Measurements from ENCODE around the gene EEF1AKMT3.

The EEF1AKMT3 gene

DNA sequence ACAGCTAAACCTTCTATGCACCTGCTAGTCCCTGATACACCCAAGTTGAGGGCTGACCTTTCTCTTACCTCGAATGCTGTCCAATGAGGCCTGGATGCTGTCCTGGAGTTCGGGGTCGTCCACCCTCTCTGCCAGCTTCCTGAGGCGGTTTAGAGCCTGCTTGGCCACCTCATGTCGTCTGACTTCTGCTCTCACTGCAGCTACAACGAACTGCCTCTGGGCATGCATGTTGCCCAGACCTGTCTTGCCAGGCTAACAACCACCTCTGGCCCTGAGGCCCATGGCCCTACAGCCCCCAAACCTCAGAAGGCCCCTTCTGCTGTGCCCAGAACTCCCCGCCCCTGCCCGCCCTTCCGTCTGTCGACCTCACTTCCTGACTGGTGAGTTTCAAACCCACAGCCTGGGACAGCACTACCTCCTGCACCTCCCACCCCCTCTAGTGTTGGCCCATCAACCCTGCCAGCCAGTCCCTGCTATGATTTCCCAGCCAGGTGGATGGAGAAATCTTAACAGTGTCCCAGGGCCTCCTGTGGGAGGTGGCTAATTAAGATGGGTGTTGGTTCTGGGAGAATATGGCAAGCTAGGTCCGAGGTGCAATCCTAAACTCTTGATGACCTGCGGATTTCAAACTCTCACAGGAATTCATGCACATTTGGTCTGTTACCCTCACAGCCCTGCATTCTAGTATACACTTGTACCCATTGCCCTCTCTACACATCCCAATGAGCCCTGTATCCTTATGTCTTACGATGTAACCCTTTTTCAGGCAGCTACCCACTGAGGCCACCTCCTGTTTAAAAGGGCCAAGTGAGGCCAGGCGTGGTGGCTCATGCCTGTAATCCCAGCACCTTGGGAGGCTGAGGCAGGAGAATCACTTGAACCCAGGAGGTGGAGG, 30.3 kb upstream of the EEF1AKMT3 start:
- Histone ChIP-seq H3K27me3 (ENCODE audit: control insufficient read depth in 2 of 2, insufficient read depth in 2 of 2, low read length in 2 of 2) (peaks cover 8 to 32% of the 10 kb centered on the region in 2 donors), H3K9me3 (ENCODE audit: control insufficient read depth in 2 of 2, low read length in 2 of 2) (no peaks in the 10 kb centered on the region), H3K9ac (ENCODE audit: low read depth in 1 of 2, low read length in 2 of 2) (peak overlapping the region; percentile 5 to 27), H3K4me3 (ENCODE audit: low read length in 2 of 2) (peak overlapping the region; percentile 44 to 80), H3K36me3 (ENCODE audit: control insufficient read depth in 2 of 2, insufficient read depth in 2 of 2, low read length in 2 of 2) (peaks cover 4 to 5% of the 10 kb centered on the region in 2 donors), H3K27ac (ENCODE audit: low read depth in 2 of 2, low read length in 2 of 2) (peak overlapping the region; percentile 43 to 45), H3K4me1 (ENCODE audit: control insufficient read depth in 2 of 2, insufficient read depth in 2 of 2, low read length in 2 of 2) (peaks cover 16% of the 10 kb centered on the region in 2 donors)

DNA sequence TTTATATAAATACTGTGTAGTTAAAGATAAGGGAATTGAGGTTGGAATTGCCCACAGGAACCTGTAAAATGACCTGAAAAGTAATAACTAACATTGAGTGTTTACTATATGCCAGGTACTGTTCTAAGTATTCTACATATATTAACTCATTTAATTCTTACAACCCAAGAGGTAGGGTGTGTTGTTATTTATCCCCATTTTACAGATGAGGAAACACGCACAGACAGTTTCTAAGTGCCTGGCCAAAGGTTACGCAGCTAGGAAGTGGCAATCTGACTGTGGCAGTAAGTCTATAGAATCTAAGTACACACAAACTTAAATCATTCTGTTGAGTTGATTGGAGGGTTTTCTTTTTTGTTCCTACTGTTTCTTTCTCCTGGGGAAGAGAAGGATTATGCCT, 28.6 kb upstream of the EEF1AKMT3 start:
- peak overlapping the region in 1 of 2 donors; percentile 98 for H3K4me3 ChIP-seq (ENCODE audit: low read length in 2 of 2)
- no peaks in the 10 kb centered on the region for H3K9me3 ChIP-seq (ENCODE audit: control insufficient read depth in 2 of 2, low read length in 2 of 2)
- H3K27me3 ChIP-seq (ENCODE audit: control insufficient read depth in 2 of 2, insufficient read depth in 2 of 2, low read length in 2 of 2) = peaks cover 6 to 28% of the 10 kb centered on the region in 2 donors
- H3K27ac ChIP-seq (ENCODE audit: low read depth in 2 of 2, low read length in 2 of 2) = no peak overlapping the region
- H3K36me3 ChIP-seq (ENCODE audit: control insufficient read depth in 2 of 2, insufficient read depth in 2 of 2, low read length in 2 of 2) = peaks cover 14 to 15% of the 10 kb centered on the region in 2 donors
- peaks cover 14 to 16% of the 10 kb centered on the region in 2 donors for H3K4me1 ChIP-seq (ENCODE audit: control insufficient read depth in 2 of 2, insufficient read depth in 2 of 2, low read length in 2 of 2)
- H3K9ac ChIP-seq (ENCODE audit: low read depth in 1 of 2, low read length in 2 of 2) = no peak overlapping the region

DNA sequence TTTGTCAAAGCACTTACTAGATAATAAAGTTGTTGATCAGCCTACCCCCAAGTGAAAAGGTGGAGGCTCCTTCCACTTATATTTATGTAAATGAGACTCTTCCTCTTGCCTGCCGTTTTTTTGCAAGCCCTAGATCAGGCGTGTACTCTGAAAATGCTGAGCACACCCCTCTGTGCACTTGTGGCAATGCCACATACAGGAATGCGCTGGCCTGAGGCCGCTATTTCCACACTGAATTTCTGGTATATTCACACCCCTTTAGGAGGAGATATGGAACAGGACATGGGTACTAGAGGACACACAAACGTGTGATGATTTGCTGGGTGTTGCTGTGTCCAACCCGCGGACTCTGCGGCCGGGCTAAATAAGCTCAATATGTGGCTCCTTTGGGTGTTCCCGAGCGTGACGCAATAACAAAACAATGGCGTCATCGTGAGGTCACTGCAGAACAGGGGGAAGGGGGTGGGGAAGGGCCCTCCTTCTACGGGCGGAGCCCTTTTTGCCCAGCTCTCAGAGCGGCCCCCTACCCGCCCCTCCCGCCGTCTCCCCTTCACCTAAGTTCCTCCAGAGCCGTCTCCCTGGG, 28.1 kb upstream of the EEF1AKMT3 start:
- no peaks in the 10 kb centered on the region for H3K9me3 ChIP-seq (ENCODE audit: control insufficient read depth in 2 of 2, low read length in 2 of 2)
- H3K27me3 ChIP-seq (ENCODE audit: control insufficient read depth in 2 of 2, insufficient read depth in 2 of 2, low read length in 2 of 2) = peaks cover 3 to 23% of the 10 kb centered on the region in 2 donors
- peaks cover 19 to 20% of the 10 kb centered on the region in 2 donors for H3K36me3 ChIP-seq (ENCODE audit: control insufficient read depth in 2 of 2, insufficient read depth in 2 of 2, low read length in 2 of 2)
- H3K27ac ChIP-seq (ENCODE audit: low read depth in 2 of 2, low read length in 2 of 2) = peak overlapping the region; percentile 91 to 93
- H3K9ac ChIP-seq (ENCODE audit: low read depth in 1 of 2, low read length in 2 of 2) = peak overlapping the region; percentile 92 to 100
- peak overlapping the region; percentile 81 to 98 for H3K4me3 ChIP-seq (ENCODE audit: low read length in 2 of 2)
- H3K4me1 ChIP-seq (ENCODE audit: control insufficient read depth in 2 of 2, insufficient read depth in 2 of 2, low read length in 2 of 2) = peaks cover 14 to 16% of the 10 kb centered on the region in 2 donors

DNA sequence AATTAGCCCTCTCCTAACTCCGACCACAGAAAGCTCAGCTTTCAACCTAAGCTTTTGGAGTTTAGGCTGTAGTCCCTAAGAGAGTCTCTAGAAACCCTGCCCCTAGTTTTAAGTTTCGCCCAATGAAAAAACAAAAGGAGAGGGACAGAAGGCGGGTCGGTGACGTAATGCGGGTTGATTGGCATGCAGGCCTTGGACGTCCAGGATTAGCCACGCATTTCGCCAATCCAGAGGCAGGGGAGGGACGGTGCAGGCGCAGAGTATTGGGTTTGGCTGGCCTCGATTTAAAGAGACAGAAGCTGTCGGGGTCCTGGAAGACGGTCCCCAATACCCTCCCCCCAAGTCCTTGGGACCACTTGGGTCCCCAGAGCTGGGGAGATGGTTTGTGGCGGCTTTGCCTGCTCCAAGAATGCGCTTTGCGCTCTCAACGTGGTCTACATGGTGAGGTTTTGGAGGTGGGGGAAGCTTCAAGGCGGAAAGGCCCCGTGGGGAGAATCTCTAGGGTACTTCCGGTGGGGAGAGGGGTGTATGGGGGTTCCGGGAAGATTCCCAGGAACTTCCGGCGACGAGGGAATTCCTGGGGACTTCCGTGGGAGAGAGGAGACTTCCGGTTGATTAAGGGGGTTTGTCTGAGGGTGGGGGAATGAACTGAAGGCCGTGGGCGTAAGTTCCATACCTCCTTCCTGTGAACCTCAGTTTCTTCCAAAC, 27.5 kb upstream of the EEF1AKMT3 start, which contains the start of gene TSPAN31:
TSPAN31 (plus strand) TSS at position 263 of the 708 bp plus-strand sequence; CDS start at position 379, 116 bp downstream.
- Histone ChIP-seq H3K4me1 (ENCODE audit: control insufficient read depth in 2 of 2, insufficient read depth in 2 of 2, low read length in 2 of 2) (peaks cover 14 to 16% of the 10 kb centered on the region in 2 donors), H3K4me3 (ENCODE audit: low read length in 2 of 2) (peak within 1 kb of the TSS; percentile 81 to 98), H3K27me3 (ENCODE audit: control insufficient read depth in 2 of 2, insufficient read depth in 2 of 2, low read length in 2 of 2) (peaks cover 0 to 17% of the 10 kb centered on the region in 2 donors), H3K27ac (ENCODE audit: low read depth in 2 of 2, low read length in 2 of 2) (peak within 1 kb of the TSS; percentile 91 to 93), H3K36me3 (ENCODE audit: control insufficient read depth in 2 of 2, insufficient read depth in 2 of 2, low read length in 2 of 2) (peaks cover 20 to 26% of the 10 kb centered on the region in 2 donors), H3K9ac (ENCODE audit: low read depth in 1 of 2, low read length in 2 of 2) (peak within 1 kb of the TSS; percentile 92 to 100), H3K9me3 (ENCODE audit: control insufficient read depth in 2 of 2, low read length in 2 of 2) (no peaks in the 10 kb centered on the region)

DNA sequence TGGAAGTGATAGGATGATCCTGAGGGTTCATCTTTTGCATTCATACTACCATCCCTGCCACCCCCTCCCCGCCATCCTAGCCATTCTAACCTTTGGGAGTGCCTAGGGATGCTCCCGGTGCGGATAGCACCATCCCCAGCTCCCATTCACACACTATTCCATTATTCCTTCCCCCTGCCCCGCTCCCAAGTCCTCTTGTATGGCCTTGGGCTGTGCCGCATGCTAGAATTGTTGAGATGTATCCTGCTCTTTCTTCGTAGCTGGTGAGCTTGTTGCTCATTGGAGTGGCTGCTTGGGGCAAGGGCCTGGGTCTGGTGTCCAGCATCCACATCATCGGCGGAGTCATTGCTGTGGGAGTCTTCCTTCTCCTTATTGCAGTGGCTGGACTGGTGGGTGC, 26.9 kb upstream of the EEF1AKMT3 start:
- peaks cover 14 to 16% of the 10 kb centered on the region in 2 donors for H3K4me1 ChIP-seq (ENCODE audit: control insufficient read depth in 2 of 2, insufficient read depth in 2 of 2, low read length in 2 of 2)

DNA sequence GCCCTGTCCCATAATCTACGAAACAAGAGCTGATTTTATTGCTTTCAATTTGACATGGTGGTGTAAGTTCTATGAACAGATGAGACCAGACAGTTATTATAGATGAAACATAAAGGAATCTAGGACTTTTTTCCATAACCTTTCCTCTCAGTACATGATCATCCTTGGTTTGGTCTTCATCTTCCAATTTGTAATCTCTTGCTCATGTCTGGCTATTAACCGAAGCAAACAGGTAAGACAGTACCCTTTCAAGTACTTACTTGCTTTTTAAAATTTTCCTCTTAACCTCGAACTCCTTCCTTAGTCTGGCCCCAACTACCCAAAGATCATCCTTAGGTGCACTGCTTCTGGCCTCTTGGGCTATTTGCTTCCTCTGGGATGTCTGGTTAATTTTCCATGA, 26.4 kb upstream of the EEF1AKMT3 start:
- Histone ChIP-seq H3K4me3 (ENCODE audit: low read length in 2 of 2) (peak overlapping the region; percentile 81 to 98), H3K4me1 (ENCODE audit: control insufficient read depth in 2 of 2, insufficient read depth in 2 of 2, low read length in 2 of 2) (peaks cover 15 to 16% of the 10 kb centered on the region in 2 donors), H3K36me3 (ENCODE audit: control insufficient read depth in 2 of 2, insufficient read depth in 2 of 2, low read length in 2 of 2) (peaks cover 26 to 29% of the 10 kb centered on the region in 2 donors), H3K27ac (ENCODE audit: low read depth in 2 of 2, low read length in 2 of 2) (no peak overlapping the region), H3K27me3 (ENCODE audit: control insufficient read depth in 2 of 2, insufficient read depth in 2 of 2, low read length in 2 of 2) (peaks cover 0 to 12% of the 10 kb centered on the region in 2 donors), H3K9ac (ENCODE audit: low read depth in 1 of 2, low read length in 2 of 2) (no peak overlapping the region), H3K9me3 (ENCODE audit: control insufficient read depth in 2 of 2, low read length in 2 of 2) (no peaks in the 10 kb centered on the region)

More for the DNA sequence above, 26.9 kb upstream of the EEF1AKMT3 start:
- Histone ChIP-seq H3K9me3 (ENCODE audit: control insufficient read depth in 2 of 2, low read length in 2 of 2) (no peaks in the 10 kb centered on the region), H3K9ac (ENCODE audit: low read depth in 1 of 2, low read length in 2 of 2) (peak overlapping the region; percentile 92 to 100), H3K27ac (ENCODE audit: low read depth in 2 of 2, low read length in 2 of 2) (peak overlapping the region; percentile 91 to 93), H3K4me3 (ENCODE audit: low read length in 2 of 2) (peak overlapping the region; percentile 81 to 98), H3K36me3 (ENCODE audit: control insufficient read depth in 2 of 2, insufficient read depth in 2 of 2, low read length in 2 of 2) (peaks cover 23 to 26% of the 10 kb centered on the region in 2 donors), H3K27me3 (ENCODE audit: control insufficient read depth in 2 of 2, insufficient read depth in 2 of 2, low read length in 2 of 2) (peaks cover 0 to 17% of the 10 kb centered on the region in 2 donors)

DNA sequence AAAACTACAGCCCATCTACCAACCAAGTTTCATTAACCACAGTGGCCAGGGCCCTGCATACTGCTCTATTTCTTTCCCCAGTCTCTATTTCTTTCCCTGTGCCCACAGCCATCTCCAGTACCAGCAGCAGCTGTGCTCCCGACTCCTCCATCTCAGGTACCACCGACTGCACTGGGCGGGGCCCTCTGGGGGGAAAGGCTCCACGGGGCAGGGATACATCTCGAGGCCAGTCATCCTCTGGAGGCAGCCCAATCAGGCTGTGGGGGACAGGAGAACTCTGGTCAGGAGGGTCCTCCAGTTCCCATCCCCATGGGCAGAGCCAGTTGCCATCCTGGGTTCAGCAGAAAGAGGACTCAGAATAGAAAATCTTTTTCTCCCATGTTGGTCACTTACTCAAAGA, 23.4 kb upstream of the EEF1AKMT3 start:
- H3K27ac ChIP-seq (ENCODE audit: low read depth in 2 of 2, low read length in 2 of 2) = no peak overlapping the region
- H3K4me3 ChIP-seq (ENCODE audit: low read length in 2 of 2) = no peak overlapping the region
- peaks cover 33 to 34% of the 10 kb centered on the region in 2 donors for H3K4me1 ChIP-seq (ENCODE audit: control insufficient read depth in 2 of 2, insufficient read depth in 2 of 2, low read length in 2 of 2)
- H3K9me3 ChIP-seq (ENCODE audit: control insufficient read depth in 2 of 2, low read length in 2 of 2) = no peaks in the 10 kb centered on the region
- no peak overlapping the region for H3K9ac ChIP-seq (ENCODE audit: low read depth in 1 of 2, low read length in 2 of 2)
- no peaks in the 10 kb centered on the region for H3K27me3 ChIP-seq (ENCODE audit: control insufficient read depth in 2 of 2, insufficient read depth in 2 of 2, low read length in 2 of 2)
- H3K36me3 ChIP-seq (ENCODE audit: control insufficient read depth in 2 of 2, insufficient read depth in 2 of 2, low read length in 2 of 2) = peaks cover 26 to 29% of the 10 kb centered on the region in 2 donors

DNA sequence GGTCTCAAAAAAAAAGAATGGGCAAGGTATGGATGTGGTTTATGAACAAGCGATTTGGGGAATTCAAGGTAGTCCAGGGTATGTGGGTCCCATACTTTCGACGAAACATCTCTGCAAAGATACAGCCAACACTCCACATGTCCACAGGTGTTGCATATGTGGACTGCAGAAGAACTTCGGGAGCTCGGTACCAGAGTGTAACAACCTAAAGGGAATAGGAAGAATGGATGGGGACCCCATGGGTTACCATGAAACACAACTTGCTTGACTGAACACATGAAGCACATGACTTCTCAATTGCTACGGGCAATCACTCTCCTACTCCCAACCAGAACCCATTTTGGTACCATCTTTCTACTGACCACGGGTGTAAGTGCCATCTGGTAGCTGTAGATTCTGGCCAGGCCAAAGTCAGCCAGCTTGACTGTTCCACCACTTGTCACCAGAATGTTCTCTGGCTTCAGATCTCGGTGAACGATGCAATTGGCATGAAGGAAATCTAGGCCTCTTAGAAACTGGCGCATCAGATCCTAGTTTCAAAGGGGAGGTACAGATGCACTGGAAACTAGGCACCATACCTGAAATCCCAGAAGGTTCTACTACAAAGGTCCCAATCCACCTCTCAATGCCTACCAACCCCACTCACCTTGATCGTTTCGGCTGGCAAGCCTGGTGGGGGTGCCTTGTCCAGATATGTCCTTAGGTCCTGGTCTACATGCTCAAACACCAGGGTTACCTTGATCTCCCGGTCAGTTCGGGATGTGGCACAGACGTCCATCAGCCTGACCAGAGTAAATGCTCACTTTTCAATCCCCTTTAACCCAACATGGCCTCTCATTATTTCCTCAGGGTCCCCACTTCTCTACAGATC, 21.6 kb upstream of the EEF1AKMT3 start:
- Histone ChIP-seq H3K9ac (ENCODE audit: low read depth in 1 of 2, low read length in 2 of 2) (peak overlapping the region; percentile 88 to 89), H3K4me1 (ENCODE audit: control insufficient read depth in 2 of 2, insufficient read depth in 2 of 2, low read length in 2 of 2) (peaks cover 31 to 32% of the 10 kb centered on the region in 2 donors), H3K9me3 (ENCODE audit: control insufficient read depth in 2 of 2, low read length in 2 of 2) (no peaks in the 10 kb centered on the region), H3K36me3 (ENCODE audit: control insufficient read depth in 2 of 2, insufficient read depth in 2 of 2, low read length in 2 of 2) (peaks cover 26 to 29% of the 10 kb centered on the region in 2 donors), H3K27me3 (ENCODE audit: control insufficient read depth in 2 of 2, insufficient read depth in 2 of 2, low read length in 2 of 2) (no peaks in the 10 kb centered on the region), H3K27ac (ENCODE audit: low read depth in 2 of 2, low read length in 2 of 2) (no peak overlapping the region), H3K4me3 (ENCODE audit: low read length in 2 of 2) (peak overlapping the region in 1 of 2 donors; percentile 89)

DNA sequence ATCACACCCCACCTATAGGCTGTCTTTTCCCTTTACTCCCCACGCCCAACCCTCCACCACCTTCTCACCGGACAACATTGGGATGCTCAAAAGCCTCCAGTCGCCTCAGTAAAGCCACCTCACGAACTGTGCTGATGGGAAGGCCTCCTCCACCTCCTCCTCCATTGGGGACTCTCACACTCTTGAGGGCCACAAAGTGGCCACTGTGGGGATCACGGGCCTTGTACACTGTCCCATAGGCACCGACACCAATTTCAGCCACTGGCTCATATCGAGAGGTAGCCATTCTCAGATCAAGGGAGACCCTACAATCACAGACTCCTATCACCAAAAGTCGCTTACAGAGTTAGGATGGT, 21.0 kb upstream of the EEF1AKMT3 start:
- H3K4me3 ChIP-seq (ENCODE audit: low read length in 2 of 2) = peak overlapping the region; percentile 83 to 89
- peak overlapping the region; percentile 85 to 86 for H3K27ac ChIP-seq (ENCODE audit: low read depth in 2 of 2, low read length in 2 of 2)
- H3K27me3 ChIP-seq (ENCODE audit: control insufficient read depth in 2 of 2, insufficient read depth in 2 of 2, low read length in 2 of 2) = no peaks in the 10 kb centered on the region
- peaks cover 26 to 29% of the 10 kb centered on the region in 2 donors for H3K36me3 ChIP-seq (ENCODE audit: control insufficient read depth in 2 of 2, insufficient read depth in 2 of 2, low read length in 2 of 2)
- H3K4me1 ChIP-seq (ENCODE audit: control insufficient read depth in 2 of 2, insufficient read depth in 2 of 2, low read length in 2 of 2) = peaks cover 35 to 36% of the 10 kb centered on the region in 2 donors
- H3K9ac ChIP-seq (ENCODE audit: low read depth in 1 of 2, low read length in 2 of 2) = peak overlapping the region; percentile 88 to 89
- no peaks in the 10 kb centered on the region for H3K9me3 ChIP-seq (ENCODE audit: control insufficient read depth in 2 of 2, low read length in 2 of 2)
